Smooth muscle cell (in vitro differentiated cells): Measurements from ENCODE around the gene RRP1B. TPM values are rescaled to one million over a fixed set of nuclear protein-coding genes. Genes with fewer than 3 reads are reported as not detected.

Experiments used
- DNase-seq: peaks from one replicate; lab custom pipeline; 2025; ENCODE audit not compliant: unreplicated experiment; lab: John Stamatoyannopoulos, UW
- H2AFZ ChIP-seq: fragments of 200-600 bp; sonication (generic); 2 replicates; pipeline ENCODE4 v1.6.0; 2016; ENCODE audit warnings: antibody characterized with exemption, low read depth, mild to moderate bottlenecking
- H3F3A ChIP-seq: fragments of 200-600 bp; sonication (generic); 2 replicates; pipeline ENCODE4 v1.6.0; 2017; ENCODE audit warnings: antibody characterized with exemption, low read depth
- H3K27ac ChIP-seq: fragments of 200-600 bp; sonication (generic); 2 replicates; pipeline ENCODE4 v1.5.1; 2016; ENCODE audit warnings: low read depth, mild to moderate bottlenecking
- H3K27me3 ChIP-seq: fragments of 200-600 bp; sonication (generic); 2 replicates; pipeline ENCODE4 v1.6.1; 2016; ENCODE audit warnings: low read depth, mild to moderate bottlenecking
- H3K36me3 ChIP-seq: fragments of 200-600 bp; sonication (generic); 2 replicates; pipeline ENCODE4 v1.5.1; 2016; ENCODE audit warnings: low read depth
- H3K4me1 ChIP-seq: fragments of 200-600 bp; sonication (generic); 2 replicates; pipeline ENCODE4 v1.5.1; 2016; ENCODE audit warnings: low read depth
- H3K4me2 ChIP-seq: fragments of 200-600 bp; sonication (generic); 2 replicates; pipeline ENCODE4 v1.6.0; 2016; ENCODE audit warnings: mild to moderate bottlenecking
- H3K4me3 ChIP-seq: fragments of 200-600 bp; sonication (generic); 2 replicates; pipeline ENCODE4 v1.5.1; 2016; ENCODE audit warnings: mild to moderate bottlenecking
- H3K79me2 ChIP-seq: fragments of 200-600 bp; sonication (generic); 2 replicates; pipeline ENCODE4 v1.6.0; 2016; ENCODE audit warnings: low read depth, mild to moderate bottlenecking
- H3K9ac ChIP-seq: fragments of 200-600 bp; sonication (generic); 2 replicates; pipeline ENCODE4 v1.6.0; 2016; ENCODE audit warnings: low read depth
- H3K9me3 ChIP-seq: fragments of 200-600 bp; sonication (generic); replicated peaks from 2 replicates; pipeline ENCODE4 v1.5.1; 2016; ENCODE audit warnings: low read depth
- H4K20me1 ChIP-seq: fragments of 200-600 bp; sonication (generic); 2 replicates; pipeline ENCODE4 v1.6.0; 2016; ENCODE audit warnings: low read depth
- WGBS: methylation state at CpG from one replicate; pipeline ENCODE4 v1.1.7; 2016; ENCODE audit warnings: low lambda C conversion rate; 5-methylcytosine and 5-hydroxymethylcytosine counted together
- polyA plus RNA-seq: library from polyadenylated mRNA; unstranded; fragments of >200 nt; fragmentation: Nextera tagmentation; extraction: Ambion mirVana; gene quantifications from 2 replicates; pipeline ENCODE4 v1.2.1, GENCODE V29; 2016
- total RNA-seq: library from RNA; depleted of rRNA; stranded (reverse); fragments of >200 nt; gene quantifications from 2 replicates; pipeline ENCODE4 v1.2.3, GENCODE V29; 2014
- TF ChIP-seq, protein P1 (sequence below): fragments of 200-600 bp; sonication (generic); IDR thresholded peaks from 2 replicates; pipeline ENCODE4 v1.5.1; 2017; ENCODE audit warnings: borderline replicate concordance, mild to moderate bottlenecking, antibody characterized with exemption; ENCODE audit not compliant: insufficient read depth, poor library complexity, severe bottlenecking

Gene RRP1B
- total and polyA plus RNA-seq, 2 experiments from 2014 or later, result 10.6 to 19.3 TPM

- H3K9ac ChIP-seq, result peak overlapping the region; percentile 81
These were observed 15.3 kb upstream of the RRP1B start for GRCh38 chr21:43644071-43644470.

DNA sequence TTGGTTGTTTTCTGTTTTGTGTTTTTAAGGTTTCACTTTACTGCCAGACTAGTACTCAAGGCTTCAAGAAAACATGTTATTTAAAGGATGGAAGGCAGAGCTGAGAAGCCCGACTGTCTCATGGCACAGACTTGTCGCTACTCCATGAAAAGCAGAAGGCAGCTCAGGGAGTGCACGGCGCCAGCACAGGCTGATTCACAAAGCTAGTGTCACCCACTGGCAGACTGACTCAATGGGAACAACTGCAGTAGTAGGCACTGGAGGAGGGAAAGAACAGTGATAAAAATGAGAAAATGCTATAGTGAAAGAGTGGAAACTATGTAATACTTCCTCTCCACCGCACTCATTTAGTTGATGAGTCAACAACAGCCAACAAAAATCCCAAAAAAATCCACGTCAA is 14.8 kb upstream of the RRP1B start:
- Histone ChIP-seq H3K4me1 (peaks cover 9% of the 10 kb centered on the region), H3K27me3 (no peaks in the 10 kb centered on the region), H3K79me2 (no peaks in the 10 kb centered on the region), H3K36me3 (no peaks in the 10 kb centered on the region), H2AFZ (peak overlapping the region; percentile 51), H3F3A (peaks cover 19% of the 10 kb centered on the region), H3K27ac (peak overlapping the region; percentile 96), H4K20me1 (no peaks in the 10 kb centered on the region), H3K9ac (peak overlapping the region; percentile 81), H3K4me2 (peak overlapping the region; percentile 38), H3K4me3 (no peak overlapping the region), H3K9me3 (no peaks in the 10 kb centered on the region)
- TF ChIP-seq, protein P1, sequence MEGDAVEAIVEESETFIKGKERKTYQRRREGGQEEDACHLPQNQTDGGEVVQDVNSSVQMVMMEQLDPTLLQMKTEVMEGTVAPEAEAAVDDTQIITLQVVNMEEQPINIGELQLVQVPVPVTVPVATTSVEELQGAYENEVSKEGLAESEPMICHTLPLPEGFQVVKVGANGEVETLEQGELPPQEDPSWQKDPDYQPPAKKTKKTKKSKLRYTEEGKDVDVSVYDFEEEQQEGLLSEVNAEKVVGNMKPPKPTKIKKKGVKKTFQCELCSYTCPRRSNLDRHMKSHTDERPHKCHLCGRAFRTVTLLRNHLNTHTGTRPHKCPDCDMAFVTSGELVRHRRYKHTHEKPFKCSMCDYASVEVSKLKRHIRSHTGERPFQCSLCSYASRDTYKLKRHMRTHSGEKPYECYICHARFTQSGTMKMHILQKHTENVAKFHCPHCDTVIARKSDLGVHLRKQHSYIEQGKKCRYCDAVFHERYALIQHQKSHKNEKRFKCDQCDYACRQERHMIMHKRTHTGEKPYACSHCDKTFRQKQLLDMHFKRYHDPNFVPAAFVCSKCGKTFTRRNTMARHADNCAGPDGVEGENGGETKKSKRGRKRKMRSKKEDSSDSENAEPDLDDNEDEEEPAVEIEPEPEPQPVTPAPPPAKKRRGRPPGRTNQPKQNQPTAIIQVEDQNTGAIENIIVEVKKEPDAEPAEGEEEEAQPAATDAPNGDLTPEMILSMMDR, result no peak
- 13% methylated on average over 6 of the region's 6 CpGs for WGBS
- peak; percentile 11 for DNase-seq

More at GRCh38 chr21:43644071-43644470, 15.3 kb upstream of the RRP1B start:
- H3K36me3 ChIP-seq, result no peaks in the 10 kb centered on the region
- no peaks in the 10 kb centered on the region for H3K27me3 ChIP-seq
- H3K4me1 ChIP-seq, result peaks cover 9% of the 10 kb centered on the region
- no peaks in the 10 kb centered on the region for H4K20me1 ChIP-seq
- WGBS, result 55% methylated on average over 4 of the region's 4 CpGs
- peak overlapping the region; percentile 51 for H2AFZ ChIP-seq
- H3K4me2 ChIP-seq, result peak overlapping the region; percentile 38
- DNase-seq, result no peak
- no peaks in the 10 kb centered on the region for H3K79me2 ChIP-seq
- H3K27ac ChIP-seq, result peak overlapping the region; percentile 96
- peaks cover 19% of the 10 kb centered on the region for H3F3A ChIP-seq
- no peaks in the 10 kb centered on the region for H3K9me3 ChIP-seq
- H3K4me3 ChIP-seq, result no peak overlapping the region
- TF ChIP-seq, protein P1, result no peak

DNA sequence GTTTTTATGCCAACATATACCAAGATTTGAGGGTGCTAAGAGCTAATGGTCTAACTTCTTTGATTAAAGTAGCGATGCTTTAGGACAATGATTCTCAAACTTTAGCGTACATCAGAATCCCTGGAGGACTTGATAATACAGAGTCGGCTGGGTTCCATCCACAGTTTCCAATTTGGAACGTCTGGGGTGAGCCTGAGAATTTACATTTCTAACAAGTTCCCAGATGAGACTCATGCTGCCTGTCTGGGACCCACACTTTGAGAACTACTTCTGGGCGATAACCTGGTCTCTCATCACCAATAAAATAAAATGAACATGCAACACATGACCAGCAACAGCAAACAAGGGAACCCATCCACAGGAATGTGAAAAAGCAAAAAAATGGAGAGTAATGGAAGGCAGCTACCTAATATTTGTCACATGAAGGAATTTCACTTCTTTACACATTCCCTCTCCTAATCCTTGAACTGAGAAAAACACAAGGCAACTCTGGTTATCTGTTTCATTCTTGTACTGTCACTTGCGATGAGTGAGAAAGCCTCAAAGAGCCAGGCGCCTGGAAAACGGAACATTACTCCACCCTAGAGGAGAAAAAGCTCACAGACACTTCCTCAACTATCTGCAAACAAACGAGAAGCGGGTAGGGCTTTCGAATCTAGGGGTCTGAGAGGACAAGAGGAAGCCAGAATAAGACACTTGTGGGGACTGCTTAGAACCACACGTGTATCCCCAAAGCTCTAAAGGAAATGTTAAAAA is 14.0 kb upstream of the RRP1B start:
- DNase-seq, result no peak
- H3K4me1 ChIP-seq, result peaks cover 9% of the 10 kb centered on the region
- H3K79me2 ChIP-seq, result no peaks in the 10 kb centered on the region
- H3K27ac ChIP-seq, result peak overlapping the region; percentile 96
- WGBS, result 26% methylated on average over 12 of the region's 12 CpGs
- TF ChIP-seq, protein P1, result peak; percentile 63
- H4K20me1 ChIP-seq, result no peaks in the 10 kb centered on the region
- H3K4me2 ChIP-seq, result peak overlapping the region; percentile 38
- no peak overlapping the region for H3K4me3 ChIP-seq
- no peaks in the 10 kb centered on the region for H3K27me3 ChIP-seq
- peaks cover 15% of the 10 kb centered on the region for H3F3A ChIP-seq
- H3K9me3 ChIP-seq, result no peaks in the 10 kb centered on the region
- H3K36me3 ChIP-seq, result no peaks in the 10 kb centered on the region
- peak overlapping the region; percentile 42 for H3K9ac ChIP-seq
- H2AFZ ChIP-seq, result no peak overlapping the region
